HEK293 (cell line): ENCODE measurements around the gene ECE1.

Source experiments
- AEBP2 ChIP-seq: fragments of 450-650 bp; formaldehyde crosslinking; IDR thresholded peaks from 2 replicates; pipeline ENCODE4 v1.5.1; 2016; ENCODE audit warnings: missing biosample characterization, missing genetic modification characterization, borderline replicate concordance
- KLF7 ChIP-seq: fragments of 450-650 bp; formaldehyde crosslinking; IDR thresholded peaks from 2 replicates; pipeline ENCODE4 v1.5.1; 2016; ENCODE audit warnings: missing biosample characterization, missing genetic modification characterization, borderline replicate concordance
- OSR2 ChIP-seq: fragments of 450-650 bp; formaldehyde crosslinking; IDR thresholded peaks from 2 replicates; pipeline ENCODE4 v1.5.1; 2016; ENCODE audit warnings: missing biosample characterization, missing genetic modification characterization
- OVOL3 ChIP-seq: fragments of 450-650 bp; formaldehyde crosslinking; IDR thresholded peaks from 2 replicates; pipeline ENCODE4 v1.5.1; 2016; ENCODE audit warnings: missing biosample characterization, missing genetic modification characterization
- PATZ1 ChIP-seq: fragments of 450-650 bp; formaldehyde crosslinking; IDR thresholded peaks from 2 replicates; pipeline ENCODE4 v1.5.1; 2016; ENCODE audit warnings: missing biosample characterization, missing genetic modification characterization
- REST ChIP-seq: fragments of 450-650 bp; formaldehyde crosslinking; IDR thresholded peaks from 2 replicates; pipeline ENCODE4 v1.5.1; 2016; ENCODE audit warnings: missing biosample characterization, missing genetic modification characterization
- ZNF140 ChIP-seq: fragments of 450-650 bp; formaldehyde crosslinking; IDR thresholded peaks from 2 replicates; pipeline ENCODE4 v1.5.1; 2016; ENCODE audit warnings: missing biosample characterization, missing genetic modification characterization
- ZNF202 ChIP-seq: fragments of 450-650 bp; formaldehyde crosslinking; IDR thresholded peaks from 2 replicates; pipeline ENCODE4 v1.5.1; 2016; ENCODE audit warnings: missing biosample characterization, missing genetic modification characterization, borderline replicate concordance
- ZNF37A ChIP-seq: fragments of 450-650 bp; IDR thresholded peaks from 2 replicates; pipeline ENCODE4 v1.5.1; 2018; ENCODE audit warnings: missing biosample characterization, missing genetic modification characterization
- ZNF473 ChIP-seq: fragments of 450-650 bp; formaldehyde crosslinking; IDR thresholded peaks from 2 replicates; pipeline ENCODE4 v1.5.1; 2017; ENCODE audit warnings: missing biosample characterization, missing genetic modification characterization
- ZNF654 ChIP-seq: fragments of 450-650 bp; formaldehyde crosslinking; IDR thresholded peaks from 2 replicates; pipeline ENCODE4 v1.5.1; 2016; ENCODE audit warnings: low read depth, missing biosample characterization, missing genetic modification characterization
- ZSCAN18 ChIP-seq: fragments of 450-650 bp; formaldehyde crosslinking; IDR thresholded peaks from 2 replicates; pipeline ENCODE4 v1.5.1; 2016; ENCODE audit warnings: missing biosample characterization, missing genetic modification characterization
- ZXDB ChIP-seq: fragments of 450-650 bp; formaldehyde crosslinking; IDR thresholded peaks from 2 replicates; pipeline ENCODE4 v1.5.1; 2016; ENCODE audit warnings: missing biosample characterization, missing genetic modification characterization
- TF ChIP-seq, protein P1 (sequence below): fragments of 450-650 bp; formaldehyde crosslinking; IDR thresholded peaks from 2 replicates; pipeline ENCODE4 v1.5.1; 2016; ENCODE audit warnings: missing biosample characterization, missing genetic modification characterization
- TF ChIP-seq, protein P2 (sequence below): fragments of 450-650 bp; formaldehyde crosslinking; IDR thresholded peaks from 2 replicates; pipeline ENCODE4 v1.5.1; 2016; ENCODE audit warnings: missing biosample characterization, missing genetic modification characterization
- TF ChIP-seq, protein P3 (sequence below): fragments of 450-650 bp; formaldehyde crosslinking; IDR thresholded peaks from 2 replicates; pipeline ENCODE4 v1.5.1; 2016; ENCODE audit warnings: missing biosample characterization, missing genetic modification characterization
- TF ChIP-seq, protein P4 (sequence below): fragments of 450-650 bp; formaldehyde crosslinking; IDR thresholded peaks from 2 replicates; pipeline ENCODE4 v1.5.1; 2016; ENCODE audit warnings: missing biosample characterization, missing genetic modification characterization
- TF ChIP-seq, protein P5 (sequence below): fragments of 450-650 bp; formaldehyde crosslinking; IDR thresholded peaks from 2 replicates; pipeline ENCODE4 v1.5.1; 2016; ENCODE audit warnings: missing biosample characterization, missing genetic modification characterization

The ECE1 gene

DNA sequence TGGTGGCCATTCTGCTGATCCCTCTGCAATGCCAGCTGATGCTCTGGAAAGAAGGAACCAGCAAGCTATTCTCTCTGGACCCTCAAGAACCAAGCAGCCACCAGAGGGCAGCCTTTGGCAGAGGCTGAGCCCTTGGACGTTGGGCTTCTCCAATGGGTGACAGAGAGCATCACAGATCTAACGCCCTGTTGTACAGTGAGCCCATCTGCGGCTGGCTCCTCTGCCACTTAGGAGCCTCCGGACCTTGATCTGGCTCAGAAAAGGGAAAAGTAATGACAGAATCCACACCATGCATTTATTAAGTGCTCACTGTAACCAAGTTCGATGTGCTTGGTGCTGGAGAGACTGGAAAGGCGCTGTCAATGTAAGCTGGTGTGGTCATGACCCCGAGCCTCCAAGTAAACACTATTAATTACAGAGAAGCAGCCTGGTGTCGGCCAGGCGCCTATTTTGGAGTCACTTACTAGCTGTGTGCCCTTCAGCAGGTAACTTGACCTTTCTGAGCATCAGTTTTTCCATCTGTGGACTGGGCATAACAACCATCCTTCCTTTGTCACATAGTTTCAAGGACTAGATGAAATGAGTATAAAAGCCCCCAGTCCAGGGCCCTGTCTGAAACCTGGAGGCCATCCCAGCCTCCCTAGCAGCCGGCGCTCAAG, 34.9 kb downstream of the ECE1 start (continued):
- TF ChIP-seq ZNF37A (tag by site-specific recombination) (no peak), ZNF202 (no peak), OSR2 (tag by site-specific recombination) (no peak), OVOL3 (tag by site-specific recombination) (no peak), REST (no peak), ZNF654 (tag by site-specific recombination) (peak; percentile 80), KLF7 (no peak), ZNF140 (tag by site-specific recombination) (no peak), ZNF473 (no peak), ZSCAN18 (tag by site-specific recombination) (no peak), ZXDB (tag by site-specific recombination) (no peak), PATZ1 (tag by site-specific recombination) (no peak), AEBP2 (tag by site-specific recombination) (no peak)
- TF ChIP-seq, protein P1, sequence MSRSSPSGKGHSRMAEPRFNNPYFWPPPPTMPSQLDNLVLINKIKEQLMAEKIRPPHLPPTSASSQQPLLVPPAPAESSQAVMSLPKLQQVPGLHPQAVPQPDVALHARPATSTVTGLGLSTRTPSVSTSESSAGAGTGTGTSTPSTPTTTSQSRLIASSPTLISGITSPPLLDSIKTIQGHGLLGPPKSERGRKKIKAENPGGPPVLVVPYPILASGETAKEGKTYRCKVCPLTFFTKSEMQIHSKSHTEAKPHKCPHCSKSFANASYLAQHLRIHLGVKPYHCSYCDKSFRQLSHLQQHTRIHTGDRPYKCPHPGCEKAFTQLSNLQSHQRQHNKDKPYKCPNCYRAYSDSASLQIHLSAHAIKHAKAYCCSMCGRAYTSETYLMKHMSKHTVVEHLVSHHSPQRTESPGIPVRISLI: no peak
- TF ChIP-seq, protein P2, sequence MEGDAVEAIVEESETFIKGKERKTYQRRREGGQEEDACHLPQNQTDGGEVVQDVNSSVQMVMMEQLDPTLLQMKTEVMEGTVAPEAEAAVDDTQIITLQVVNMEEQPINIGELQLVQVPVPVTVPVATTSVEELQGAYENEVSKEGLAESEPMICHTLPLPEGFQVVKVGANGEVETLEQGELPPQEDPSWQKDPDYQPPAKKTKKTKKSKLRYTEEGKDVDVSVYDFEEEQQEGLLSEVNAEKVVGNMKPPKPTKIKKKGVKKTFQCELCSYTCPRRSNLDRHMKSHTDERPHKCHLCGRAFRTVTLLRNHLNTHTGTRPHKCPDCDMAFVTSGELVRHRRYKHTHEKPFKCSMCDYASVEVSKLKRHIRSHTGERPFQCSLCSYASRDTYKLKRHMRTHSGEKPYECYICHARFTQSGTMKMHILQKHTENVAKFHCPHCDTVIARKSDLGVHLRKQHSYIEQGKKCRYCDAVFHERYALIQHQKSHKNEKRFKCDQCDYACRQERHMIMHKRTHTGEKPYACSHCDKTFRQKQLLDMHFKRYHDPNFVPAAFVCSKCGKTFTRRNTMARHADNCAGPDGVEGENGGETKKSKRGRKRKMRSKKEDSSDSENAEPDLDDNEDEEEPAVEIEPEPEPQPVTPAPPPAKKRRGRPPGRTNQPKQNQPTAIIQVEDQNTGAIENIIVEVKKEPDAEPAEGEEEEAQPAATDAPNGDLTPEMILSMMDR (tag by site-specific recombination): peak; percentile 80
- TF ChIP-seq, protein P3, sequence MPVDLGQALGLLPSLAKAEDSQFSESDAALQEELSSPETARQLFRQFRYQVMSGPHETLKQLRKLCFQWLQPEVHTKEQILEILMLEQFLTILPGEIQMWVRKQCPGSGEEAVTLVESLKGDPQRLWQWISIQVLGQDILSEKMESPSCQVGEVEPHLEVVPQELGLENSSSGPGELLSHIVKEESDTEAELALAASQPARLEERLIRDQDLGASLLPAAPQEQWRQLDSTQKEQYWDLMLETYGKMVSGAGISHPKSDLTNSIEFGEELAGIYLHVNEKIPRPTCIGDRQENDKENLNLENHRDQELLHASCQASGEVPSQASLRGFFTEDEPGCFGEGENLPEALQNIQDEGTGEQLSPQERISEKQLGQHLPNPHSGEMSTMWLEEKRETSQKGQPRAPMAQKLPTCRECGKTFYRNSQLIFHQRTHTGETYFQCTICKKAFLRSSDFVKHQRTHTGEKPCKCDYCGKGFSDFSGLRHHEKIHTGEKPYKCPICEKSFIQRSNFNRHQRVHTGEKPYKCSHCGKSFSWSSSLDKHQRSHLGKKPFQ (tag by site-specific recombination): no peak
- TF ChIP-seq, protein P4, sequence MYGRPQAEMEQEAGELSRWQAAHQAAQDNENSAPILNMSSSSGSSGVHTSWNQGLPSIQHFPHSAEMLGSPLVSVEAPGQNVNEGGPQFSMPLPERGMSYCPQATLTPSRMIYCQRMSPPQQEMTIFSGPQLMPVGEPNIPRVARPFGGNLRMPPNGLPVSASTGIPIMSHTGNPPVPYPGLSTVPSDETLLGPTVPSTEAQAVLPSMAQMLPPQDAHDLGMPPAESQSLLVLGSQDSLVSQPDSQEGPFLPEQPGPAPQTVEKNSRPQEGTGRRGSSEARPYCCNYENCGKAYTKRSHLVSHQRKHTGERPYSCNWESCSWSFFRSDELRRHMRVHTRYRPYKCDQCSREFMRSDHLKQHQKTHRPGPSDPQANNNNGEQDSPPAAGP (tag by site-specific recombination): no peak
- TF ChIP-seq, protein P5, sequence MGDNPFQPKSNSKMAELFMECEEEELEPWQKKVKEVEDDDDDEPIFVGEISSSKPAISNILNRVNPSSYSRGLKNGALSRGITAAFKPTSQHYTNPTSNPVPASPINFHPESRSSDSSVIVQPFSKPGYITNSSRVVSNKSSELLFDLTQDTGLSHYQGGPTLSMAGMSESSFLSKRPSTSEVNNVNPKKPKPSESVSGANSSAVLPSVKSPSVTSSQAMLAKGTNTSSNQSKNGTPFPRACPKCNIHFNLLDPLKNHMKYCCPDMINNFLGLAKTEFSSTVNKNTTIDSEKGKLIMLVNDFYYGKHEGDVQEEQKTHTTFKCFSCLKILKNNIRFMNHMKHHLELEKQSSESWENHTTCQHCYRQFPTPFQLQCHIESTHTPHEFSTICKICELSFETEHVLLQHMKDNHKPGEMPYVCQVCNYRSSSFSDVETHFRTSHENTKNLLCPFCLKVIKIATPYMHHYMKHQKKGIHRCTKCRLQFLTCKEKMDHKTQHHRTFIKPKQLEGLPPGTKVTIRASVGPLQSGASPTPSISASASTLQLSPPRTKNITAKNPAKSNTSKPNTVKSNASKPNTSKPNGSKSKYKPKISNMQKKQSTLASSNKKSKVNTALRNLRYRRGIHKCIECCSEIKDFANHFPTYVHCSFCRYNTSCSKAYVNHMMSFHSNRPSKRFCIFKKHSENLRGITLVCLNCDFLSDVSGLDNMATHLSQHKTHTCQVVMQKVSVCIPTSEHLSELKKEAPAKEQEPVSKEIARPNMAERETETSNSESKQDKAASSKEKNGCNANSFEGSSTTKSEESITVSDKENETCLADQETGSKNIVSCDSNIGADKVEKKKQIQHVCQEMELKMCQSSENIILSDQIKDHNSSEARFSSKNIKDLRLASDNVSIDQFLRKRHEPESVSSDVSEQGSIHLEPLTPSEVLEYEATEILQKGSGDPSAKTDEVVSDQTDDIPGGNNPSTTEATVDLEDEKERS (tag by site-specific recombination): no peak
